Islet precursor cell (in vitro differentiated cells): ENCODE measurements around the gene SH2B3.
A peak's percentile ranks its signal among the peaks of the same experiment; 100 is the strongest.

ENCODE experiments used
- DNase-seq: peaks from one replicate; pipeline ENCODE4 v3.0.0-alpha.2; 2018

Gene SH2B3

GRCh38 chr12:111429828-111430432 lies 24.2 kb downstream of the SH2B3 start:
- DNase-seq, result no peak

- no peak for DNase-seq
Observed at GRCh38 chr12:111430433-111431353, 25.0 kb downstream of the SH2B3 start.

- DNase-seq, result peak; percentile 69
Observed at GRCh38 chr12:111431772-111432171, 26.0 kb downstream of the SH2B3 start.

GRCh38 chr12:111434049-111434448 lies 28.3 kb downstream of the SH2B3 start:
- DNase-seq, result no peak

GRCh38 chr12:111434680-111435338 lies 29.1 kb downstream of the SH2B3 start:
- peak; percentile 57 for DNase-seq

- DNase-seq, result no peak
Observed at GRCh38 chr12:111435661-111436201, 30.0 kb downstream of the SH2B3 start.

GRCh38 chr12:111436266-111436665 lies 30.5 kb downstream of the SH2B3 start:
- DNase-seq, result peak; percentile 59

GRCh38 chr12:111436811-111437210 lies 31.1 kb downstream of the SH2B3 start:
- peak; percentile 61 for DNase-seq

GRCh38 chr12:111437816-111438454 lies 32.2 kb downstream of the SH2B3 start:
- DNase-seq, result peak; percentile 60

- peak; percentile 64 for DNase-seq
Observed at GRCh38 chr12:111438481-111438880, 32.8 kb downstream of the SH2B3 start.

- DNase-seq, result peak; percentile 54
Observed at GRCh38 chr12:111439657-111440151, 34.0 kb downstream of the SH2B3 start.

- no peak for DNase-seq
Observed at GRCh38 chr12:111440152-111440551, 34.4 kb downstream of the SH2B3 start.

GRCh38 chr12:111440631-111441030 lies 34.9 kb downstream of the SH2B3 start:
- DNase-seq, result peak; percentile 53

- peak; percentile 44 for DNase-seq
Observed at GRCh38 chr12:111441107-111441928, 35.6 kb downstream of the SH2B3 start.

GRCh38 chr12:111442301-111443045 lies 36.8 kb downstream of the SH2B3 start:
- DNase-seq, result peak; percentile 76

GRCh38 chr12:111443086-111443485 lies 37.4 kb downstream of the SH2B3 start:
- no peak for DNase-seq

GRCh38 chr12:111443586-111443985 lies 37.9 kb downstream of the SH2B3 start:
- DNase-seq, result peak; percentile 75

GRCh38 chr12:111444314-111444924 lies 38.7 kb downstream of the SH2B3 start:
- DNase-seq, result peak; percentile 56

GRCh38 chr12:111444925-111445725 lies 39.4 kb downstream of the SH2B3 start:
- DNase-seq, result peak; percentile 87
